ENCODE results near the gene SLC6A19.

The SLC6A19 gene

GRCh38 chr5:1197876-1198666, 3.3 kb upstream of the SLC6A19 start:
- DNase-seq, result no peak

DNA sequence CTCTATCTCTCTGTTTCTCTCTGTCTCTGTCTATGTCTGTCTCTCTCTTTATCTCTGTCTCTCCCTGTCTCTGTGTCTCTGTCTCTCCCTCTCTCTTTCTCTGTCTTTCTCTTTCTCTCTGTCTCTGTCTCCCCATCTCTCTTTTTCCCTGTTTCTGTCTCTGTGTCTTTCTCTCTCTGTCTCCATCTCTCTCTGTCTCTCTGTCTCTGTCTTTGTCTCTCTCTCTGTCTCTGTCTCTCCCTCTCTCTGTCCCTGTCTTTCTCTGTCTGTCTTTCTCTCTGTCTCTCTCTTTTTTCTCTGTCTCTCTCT, 2.1 kb upstream of the SLC6A19 start:
- DNase-seq, result no peak

DNA sequence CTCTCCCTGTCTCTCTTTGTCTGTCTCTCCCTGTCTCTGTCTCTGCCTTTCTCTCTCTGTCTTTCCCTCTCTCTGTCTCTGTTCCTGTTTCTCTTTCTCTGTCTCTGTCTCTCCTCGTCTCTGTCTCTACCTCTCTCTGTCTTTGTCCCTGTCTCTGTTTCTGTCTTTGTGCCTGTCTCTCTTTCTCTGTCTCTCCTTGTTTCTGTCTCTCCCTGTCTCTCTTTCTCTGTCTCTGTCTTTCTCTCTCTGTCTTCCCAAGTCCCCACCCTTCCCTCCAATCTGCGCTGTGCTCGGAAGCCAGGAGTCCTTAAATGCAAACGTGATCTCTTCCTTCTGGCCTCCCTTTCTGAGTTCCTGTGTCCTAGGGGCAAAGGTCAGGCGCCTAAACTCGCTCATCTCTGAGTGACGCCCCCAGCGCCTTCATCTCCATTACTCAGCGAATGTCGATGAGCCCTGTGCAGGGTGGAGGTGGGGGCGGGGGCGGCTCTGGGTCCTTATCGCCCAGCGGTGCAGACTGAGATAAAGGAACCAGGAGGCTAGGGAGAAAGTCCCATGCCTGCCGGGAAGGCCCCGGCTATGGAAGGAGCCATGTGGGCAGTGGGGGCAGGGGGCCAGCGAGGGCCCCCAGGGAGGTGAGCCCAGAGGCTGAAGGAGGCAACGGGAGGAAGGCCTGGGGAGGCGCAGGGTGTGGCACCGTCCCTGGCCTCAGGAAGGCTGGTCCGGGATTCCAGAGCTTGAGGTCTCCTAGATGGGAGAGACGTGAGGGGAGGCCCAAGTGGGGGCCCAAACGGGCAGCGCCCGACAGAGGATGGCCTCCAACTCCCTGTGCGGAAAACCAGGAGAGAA, 1.5 kb upstream of the SLC6A19 start:
- no peak for DNase-seq

GRCh38 chr5:1200495-1201326, 684 bp upstream of the SLC6A19 start:
- DNase-seq, result no peak

- DNase-seq, result no peak
Measured at GRCh38 chr5:1202026-1202797, 817 bp downstream of the SLC6A19 start.

DNA sequence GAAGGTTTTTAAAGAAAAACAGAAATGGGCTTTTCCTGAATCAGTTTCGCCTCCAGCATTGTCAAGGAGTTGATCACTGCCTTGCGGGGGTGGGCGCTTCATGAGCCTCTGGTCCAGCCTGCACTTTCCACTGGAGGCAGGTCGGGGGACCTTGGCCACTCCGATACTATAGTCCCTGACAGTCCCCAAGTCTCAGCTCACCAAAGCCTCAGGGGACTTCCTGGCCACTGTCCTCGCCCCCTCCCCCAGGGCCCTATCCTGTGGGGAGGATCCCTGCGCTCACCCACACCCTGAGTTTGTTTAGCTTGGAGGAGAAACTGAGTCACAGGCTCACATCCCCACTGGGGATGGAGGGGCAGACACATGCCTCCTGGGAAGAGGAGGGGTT, 1.4 kb downstream of the SLC6A19 start:
- DNase-seq, result no peak

DNA sequence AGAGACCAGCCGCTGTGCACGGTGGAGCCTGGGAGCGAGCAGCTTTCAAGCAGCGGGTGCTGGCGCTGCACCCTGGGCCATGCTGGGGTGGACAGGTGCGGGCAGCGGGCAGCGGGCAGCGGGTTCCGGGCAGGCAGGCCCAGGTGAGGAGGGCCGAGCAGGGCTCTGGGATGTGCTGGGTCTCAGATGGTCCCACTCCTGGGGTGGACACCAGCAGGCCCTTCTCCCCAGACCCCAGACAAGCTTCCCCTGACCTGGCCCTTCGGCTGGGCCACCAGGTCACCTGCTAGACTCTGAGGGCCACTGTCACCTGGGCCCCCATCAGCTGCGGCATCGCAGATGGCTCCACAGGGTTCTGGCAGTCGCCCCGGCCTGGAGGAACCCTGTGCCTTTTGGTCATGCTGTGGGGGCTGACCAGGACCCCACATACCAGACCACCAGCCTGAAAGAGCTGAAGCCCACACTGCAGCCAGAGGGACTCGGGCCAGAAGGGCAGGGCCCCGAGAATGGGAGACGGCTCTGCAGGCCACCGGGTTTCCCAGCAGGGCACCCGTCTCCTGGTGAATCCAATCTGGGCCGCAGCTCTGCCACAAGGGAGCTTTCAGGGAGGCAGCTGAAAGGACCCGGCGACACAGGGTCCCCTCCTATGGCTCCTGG, 2.0 kb downstream of the SLC6A19 start:
- no peak for DNase-seq

GRCh38 chr5:1203968-1204692, 2.7 kb downstream of the SLC6A19 start:
- no peak for DNase-seq

DNA sequence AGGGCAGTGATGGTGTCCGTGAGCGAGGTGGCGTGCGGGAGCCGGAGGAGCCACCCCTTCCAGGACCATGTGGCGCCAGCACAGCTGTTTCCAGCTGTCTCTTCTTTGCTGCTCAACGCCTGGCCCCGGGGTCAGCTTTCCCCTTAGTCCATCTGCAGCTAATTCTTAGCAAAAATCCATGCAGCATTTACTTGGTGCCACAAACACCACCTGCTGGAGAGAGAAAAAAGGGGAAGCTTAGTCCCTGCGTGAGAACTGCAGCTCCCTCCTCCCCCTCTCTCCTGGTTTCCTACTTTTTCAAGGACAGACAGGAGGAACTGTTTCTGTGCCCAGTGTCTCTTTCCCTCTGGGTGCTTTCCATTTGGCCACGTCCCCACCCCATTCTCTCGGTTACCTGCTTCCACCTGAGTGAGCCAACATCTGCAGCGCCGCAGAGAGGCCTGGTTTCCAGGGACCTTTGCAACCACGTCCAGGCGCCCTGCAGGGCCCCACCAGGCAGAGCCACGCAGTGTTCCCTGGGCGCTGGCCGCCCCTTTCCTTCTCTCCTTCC, 3.4 kb downstream of the SLC6A19 start:
- no peak for DNase-seq

- no peak for DNase-seq
Measured at GRCh38 chr5:1205255-1206180, 4.1 kb downstream of the SLC6A19 start.

GRCh38 chr5:1206521-1207412, 5.4 kb downstream of the SLC6A19 start:
- DNase-seq, result no peak

DNA sequence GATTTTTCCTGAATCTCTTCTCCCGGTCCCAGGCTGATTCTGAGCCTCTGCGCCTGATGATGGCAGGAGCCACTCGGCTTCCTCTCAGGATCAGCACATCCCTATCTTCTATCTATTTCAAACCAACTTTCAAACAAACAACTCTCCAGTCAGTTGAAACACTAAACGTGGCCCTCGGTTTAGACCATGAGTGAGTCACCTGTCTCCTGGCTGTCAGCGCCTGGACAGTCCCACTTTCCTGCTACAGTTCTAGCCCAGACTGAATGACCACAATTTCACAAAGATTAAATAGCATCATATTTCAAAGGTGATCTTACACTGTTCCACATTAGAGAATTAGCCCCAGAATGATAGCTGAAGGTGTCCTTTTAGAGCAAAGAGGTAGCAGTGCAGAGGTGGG, 6.2 kb downstream of the SLC6A19 start:
- no peak for DNase-seq

DNA sequence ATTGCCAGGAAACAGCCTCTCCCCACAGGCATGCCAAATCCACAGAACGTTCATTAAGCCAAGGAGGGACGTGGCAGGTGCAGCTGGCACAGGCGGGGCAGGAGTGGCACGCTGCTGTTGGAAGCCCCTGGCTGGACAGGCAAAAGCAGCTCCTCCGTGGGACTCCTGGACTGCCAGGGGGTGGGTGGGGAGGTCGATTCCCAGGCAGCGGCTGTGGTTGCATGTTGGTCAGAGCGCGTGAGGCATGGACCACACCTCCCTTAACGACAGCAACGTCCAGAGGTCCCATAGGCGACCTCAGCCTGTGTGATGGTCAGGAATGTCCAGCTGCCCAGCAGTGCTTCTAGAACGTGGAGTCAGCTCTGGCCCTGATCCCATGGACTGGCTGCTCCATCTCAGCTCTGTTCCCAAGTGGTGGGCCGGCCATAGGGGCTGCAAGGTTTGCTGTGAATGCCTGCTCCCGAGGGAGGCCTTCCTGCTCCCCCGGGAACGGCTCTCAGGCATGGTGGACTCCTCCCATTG, 6.9 kb downstream of the SLC6A19 start:
- DNase-seq, result no peak

- DNase-seq, result no peak
Measured at GRCh38 chr5:1208743-1209488, 7.5 kb downstream of the SLC6A19 start.

- no peak for DNase-seq
Measured at GRCh38 chr5:1209489-1209852, 8.1 kb downstream of the SLC6A19 start.

DNA sequence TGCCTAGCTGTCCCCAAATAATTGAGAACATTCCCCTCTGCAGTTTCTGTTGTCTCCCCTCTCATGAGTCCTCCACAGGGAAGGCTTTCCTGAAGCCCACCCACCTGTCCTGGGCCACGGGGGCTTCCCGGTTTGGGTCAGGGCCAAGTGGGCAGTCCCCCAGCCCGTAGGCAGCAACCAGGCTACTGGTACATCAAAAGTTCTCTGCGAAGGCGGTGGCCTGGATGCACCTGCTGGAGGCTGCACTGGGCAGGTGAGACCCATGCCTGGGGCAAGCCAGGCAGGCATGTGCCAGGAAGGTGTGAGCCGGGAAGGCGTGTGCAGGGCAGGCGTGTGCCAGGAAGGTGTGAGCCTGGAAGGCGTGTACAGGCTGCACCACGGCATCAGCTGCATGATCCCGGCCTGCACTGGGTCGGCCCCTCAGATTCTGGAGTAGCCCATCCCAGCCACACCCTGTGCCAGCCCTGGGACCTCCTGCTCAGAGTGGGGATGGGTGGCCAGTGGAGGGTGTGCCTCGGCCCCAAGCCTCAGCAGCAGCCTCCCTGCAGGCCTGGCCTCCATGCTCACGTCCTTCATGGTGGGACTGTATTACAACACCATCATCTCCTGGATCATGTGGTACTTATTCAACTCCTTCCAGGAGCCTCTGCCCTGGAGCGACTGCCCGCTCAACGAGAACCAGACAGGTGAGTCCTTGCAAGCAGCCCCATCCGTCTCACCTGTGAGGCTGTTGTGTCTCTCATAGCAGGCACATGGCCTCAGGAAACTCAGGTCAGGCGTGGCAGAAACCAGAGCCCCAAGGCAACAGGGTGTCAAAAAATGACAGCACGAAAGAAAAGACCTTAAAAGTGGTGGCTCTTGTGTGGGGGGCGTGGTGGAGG, 8.7 kb downstream of the SLC6A19 start:
- no peak for DNase-seq

- DNase-seq, result no peak
Measured at GRCh38 chr5:1210832-1211251, 9.4 kb downstream of the SLC6A19 start.
